HG03095 (cell line): ENCODE data around the gene ALPL.
"Not testable (repeated sequence)": the region's sequence is repeated elsewhere in the genome, so short reads cannot be mapped to it uniquely, and the experiment has no call there.

Experiments used
- ATAC-seq: cut with Tn5 transposase; IDR thresholded peaks from one replicate; pipeline ENCODE4 v1.9.1; 2021; ENCODE audit warnings: moderate library complexity; ENCODE audit not compliant: unreplicated experiment

Gene ALPL

DNA sequence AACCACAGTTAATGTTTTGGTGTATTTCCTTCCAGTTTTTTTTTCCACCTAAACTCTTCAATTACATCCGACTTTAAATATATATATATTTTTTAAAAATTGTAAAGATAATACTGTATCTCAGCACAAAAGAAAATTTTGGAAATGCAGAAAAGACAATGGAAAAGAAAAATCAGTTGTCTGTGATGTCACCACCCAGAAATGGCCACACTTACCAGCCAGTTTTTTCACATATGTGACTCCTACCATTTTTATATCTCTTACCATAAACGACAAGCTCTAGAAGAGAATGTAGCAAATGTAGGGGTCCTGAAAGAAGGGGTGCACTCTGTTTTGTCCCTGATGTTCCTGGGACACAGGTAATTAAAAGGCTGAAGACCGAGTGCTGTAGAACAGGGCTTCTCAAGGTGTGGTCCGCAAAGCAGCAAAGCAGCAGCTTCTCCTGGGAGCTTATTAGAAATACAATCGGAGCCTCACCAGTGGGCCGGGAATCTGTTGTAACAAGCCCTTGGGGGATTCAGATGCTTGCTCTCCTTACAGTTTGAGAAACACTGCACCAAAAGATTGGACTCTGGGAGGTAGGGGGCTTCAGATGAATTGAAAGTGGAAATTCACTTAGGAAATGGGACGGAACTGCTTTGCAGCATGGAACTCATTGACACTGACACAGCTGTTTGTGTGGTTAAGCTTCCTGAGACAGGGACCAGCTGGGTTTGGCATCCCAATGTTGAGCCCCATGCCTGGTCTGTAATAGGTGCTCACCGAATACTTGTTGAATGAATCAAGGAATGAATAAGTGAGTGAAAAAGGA lies 44.1 kb downstream of the ALPL start:
- ATAC-seq, result no peak

DNA sequence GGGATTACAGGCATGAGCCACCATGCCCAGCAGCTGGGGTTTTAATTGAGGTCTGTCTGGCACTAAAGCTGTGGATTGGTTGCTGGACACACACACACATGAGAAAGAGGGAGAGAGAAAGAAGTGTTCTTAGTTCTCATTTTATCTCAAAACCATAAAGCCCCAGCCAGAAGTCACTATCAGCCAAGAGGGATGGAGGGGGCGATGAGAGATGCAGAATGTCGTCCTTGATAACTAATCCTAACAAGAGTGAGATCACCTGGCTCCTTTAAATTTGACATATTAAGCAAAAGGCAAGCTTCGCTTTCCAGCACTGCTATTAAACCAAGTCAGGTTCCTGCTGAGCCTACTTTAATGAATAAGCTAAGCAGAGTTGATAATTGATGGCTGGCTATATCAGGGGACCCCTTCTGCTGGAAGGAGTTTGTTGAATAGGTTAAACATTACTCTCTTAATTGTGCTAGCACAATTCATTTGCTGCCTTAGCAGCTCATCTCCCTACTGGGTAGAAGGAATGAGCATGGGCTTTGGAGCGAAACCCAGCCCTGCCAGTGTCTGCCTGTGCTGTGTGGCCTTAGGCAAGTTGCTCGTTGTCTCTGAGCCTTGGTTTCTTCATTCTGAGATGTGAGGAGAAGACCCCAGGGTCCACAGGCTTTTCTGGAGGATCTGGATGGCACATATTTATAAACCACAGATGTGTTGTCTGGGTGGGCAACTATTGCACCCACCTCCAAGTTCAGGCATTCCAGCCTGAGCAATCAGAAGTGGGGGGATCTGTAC lies 50.8 kb downstream of the ALPL start:
- ATAC-seq, result no peak

DNA sequence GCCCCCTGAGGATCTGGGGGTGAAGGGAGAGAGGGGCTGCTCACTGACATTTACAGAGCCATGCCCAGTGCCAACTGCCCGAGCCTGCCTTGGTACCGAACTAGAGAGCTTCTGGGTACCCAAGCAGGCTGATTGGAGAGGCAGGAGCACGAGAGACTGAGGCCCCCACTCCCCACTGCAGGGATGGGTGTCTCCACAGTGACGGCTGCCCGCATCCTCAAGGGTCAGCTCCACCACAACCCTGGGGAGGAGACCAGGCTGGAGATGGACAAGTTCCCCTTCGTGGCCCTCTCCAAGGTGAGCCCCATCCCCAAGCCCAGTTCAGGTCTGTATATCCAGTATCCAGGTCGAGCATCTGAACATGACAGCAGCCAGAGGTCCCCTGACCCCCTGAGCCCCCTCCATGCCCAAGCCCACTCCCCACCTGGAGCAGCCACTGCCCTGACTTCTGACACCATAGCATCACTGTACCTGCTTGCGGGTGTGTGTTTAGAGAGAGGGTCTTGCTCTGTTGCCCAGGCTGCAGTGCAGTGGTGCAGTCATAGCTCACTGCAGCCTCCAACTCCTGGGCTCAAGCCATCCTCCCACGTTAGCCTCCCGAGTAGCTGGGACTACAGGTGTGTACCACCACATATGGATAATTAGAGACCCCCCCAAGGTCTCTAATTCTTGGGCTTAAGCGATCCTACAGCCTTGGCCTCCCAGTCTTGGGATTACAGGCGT lies 51.9 kb downstream of the ALPL start:
- ATAC-seq, result no peak

DNA sequence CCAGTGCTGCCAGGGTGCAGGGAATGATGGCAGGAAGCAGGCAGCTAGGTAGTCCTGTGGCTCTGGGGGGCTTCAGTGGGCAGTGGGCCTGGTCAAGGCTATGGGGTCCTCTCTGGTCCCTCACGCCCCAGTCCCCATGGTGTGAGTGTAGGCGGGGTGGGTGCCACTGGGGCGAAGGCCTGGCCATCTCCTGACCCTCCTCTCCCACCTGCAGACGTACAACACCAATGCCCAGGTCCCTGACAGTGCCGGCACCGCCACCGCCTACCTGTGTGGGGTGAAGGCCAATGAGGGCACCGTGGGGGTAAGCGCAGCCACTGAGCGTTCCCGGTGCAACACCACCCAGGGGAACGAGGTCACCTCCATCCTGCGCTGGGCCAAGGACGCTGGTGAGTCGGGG lies 53.7 kb downstream of the ALPL start:
- ATAC-seq, result no peak

DNA sequence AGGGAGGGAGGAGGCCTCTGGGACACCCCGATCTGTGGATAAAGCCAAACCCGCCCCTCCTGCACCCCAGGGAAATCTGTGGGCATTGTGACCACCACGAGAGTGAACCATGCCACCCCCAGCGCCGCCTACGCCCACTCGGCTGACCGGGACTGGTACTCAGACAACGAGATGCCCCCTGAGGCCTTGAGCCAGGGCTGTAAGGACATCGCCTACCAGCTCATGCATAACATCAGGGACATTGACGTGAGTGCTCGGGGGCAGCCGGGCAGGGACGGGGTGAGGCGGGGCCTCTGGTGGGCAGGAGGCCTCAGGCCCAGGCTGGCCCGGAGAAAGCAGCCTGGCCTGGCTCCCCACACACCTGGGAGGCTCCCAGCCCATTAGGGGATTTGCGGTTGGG lies 54.7 kb downstream of the ALPL start:
- ATAC-seq, result no peak

DNA sequence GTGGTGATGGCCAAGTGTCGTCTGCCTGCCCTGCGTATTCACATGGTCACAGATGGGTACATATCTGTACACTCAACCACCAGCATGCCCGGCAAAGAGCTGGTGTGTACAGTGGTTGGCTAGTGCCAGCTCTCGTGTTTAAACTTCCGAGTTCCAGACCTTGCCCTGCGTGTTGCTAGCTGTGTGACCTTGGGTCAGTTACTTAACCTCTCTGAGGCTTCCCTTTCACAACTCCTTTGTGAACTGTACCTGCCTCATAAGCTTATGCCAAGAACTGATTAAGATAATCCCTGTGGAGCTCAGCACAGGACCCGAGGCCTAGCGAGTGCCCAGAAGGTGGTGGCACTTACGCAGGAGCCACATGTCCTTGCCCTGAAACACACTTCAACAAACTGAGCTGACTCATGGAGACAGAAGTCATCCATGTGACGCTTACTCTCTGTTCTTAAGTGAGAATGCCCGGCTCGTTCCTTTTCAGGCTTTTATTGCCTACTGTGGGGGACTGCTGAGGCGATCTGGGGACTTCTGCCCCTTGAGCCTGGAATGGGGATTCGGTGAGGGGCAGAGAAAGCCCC lies 55.4 kb downstream of the ALPL start:
- no peak for ATAC-seq

DNA sequence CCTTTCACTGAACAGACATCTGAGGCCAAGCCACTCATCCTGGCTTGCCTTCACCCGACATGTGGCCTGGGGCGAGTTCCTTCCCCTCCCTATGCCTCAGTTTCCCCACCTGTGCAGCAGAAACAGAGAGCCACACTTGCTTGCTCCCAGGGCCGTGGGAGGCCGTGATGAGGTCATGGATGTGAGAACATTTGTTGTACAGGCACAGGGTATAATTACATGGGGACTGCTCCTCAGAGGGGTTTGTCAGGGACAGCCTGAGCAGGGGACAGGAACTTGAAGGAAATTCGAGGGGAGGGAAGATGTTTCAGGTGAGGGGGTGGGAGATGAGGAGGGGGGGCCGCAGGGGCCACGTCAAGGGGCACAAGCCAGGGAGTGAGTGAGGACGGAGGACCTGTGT lies 56.1 kb downstream of the ALPL start:
- no peak for ATAC-seq

DNA sequence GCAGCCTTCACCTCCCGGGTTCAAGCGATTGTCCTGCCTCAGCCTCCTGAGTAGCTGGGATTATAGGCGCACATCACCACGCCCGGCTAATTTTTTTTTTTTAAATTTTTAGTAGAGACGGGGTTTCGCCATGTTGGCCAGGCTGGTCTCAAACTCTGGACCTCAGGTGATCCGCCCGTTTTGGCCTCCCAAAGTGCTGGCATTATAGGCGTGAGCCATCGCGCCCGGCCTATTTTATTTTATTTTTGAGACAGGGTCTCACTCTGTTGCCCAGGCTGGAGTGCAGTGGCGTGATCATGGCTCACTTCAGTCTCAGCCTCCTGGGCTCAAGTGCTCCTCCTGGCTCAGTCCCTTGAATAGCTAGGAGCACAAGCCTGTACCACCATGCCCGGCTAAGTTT lies 57.1 kb downstream of the ALPL start:
- not testable (repeated sequence) for ATAC-seq

DNA sequence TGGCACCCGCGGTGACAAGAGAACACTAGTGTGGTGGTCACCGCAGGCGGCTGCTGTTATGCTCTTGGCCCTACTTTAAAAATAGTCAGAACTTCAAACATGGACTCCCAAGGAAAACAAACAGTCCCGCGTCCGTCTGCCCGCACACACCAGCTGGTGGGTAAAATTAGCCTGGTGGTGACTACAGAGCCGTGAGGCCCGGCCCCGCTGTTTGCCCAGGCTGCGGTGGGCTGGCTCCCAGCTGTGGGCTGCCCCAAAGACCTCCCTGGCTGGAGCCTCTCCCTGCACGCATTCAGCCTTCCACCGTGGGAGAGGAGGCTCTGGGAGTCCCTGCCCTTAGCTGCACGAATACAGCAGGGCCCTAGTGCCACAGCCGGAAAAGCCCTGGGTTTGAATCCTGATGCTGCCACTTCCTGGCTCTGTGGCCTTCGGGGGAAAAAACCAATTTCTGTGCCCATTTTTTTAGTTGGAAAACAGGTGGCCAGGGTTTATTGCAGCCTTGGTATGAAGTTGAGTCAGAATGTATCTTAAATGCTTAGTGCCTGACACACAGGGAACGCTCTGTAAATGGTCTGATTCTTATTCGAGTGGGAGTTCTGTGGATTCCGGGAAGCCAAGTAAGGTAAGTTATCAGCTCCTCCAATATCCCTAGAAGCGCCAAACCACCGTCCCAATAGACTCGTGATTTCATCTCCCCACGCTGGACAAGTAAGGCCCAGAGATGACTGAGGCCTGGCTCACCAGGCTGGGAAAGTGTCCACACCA lies 58.2 kb downstream of the ALPL start:
- no peak for ATAC-seq

DNA sequence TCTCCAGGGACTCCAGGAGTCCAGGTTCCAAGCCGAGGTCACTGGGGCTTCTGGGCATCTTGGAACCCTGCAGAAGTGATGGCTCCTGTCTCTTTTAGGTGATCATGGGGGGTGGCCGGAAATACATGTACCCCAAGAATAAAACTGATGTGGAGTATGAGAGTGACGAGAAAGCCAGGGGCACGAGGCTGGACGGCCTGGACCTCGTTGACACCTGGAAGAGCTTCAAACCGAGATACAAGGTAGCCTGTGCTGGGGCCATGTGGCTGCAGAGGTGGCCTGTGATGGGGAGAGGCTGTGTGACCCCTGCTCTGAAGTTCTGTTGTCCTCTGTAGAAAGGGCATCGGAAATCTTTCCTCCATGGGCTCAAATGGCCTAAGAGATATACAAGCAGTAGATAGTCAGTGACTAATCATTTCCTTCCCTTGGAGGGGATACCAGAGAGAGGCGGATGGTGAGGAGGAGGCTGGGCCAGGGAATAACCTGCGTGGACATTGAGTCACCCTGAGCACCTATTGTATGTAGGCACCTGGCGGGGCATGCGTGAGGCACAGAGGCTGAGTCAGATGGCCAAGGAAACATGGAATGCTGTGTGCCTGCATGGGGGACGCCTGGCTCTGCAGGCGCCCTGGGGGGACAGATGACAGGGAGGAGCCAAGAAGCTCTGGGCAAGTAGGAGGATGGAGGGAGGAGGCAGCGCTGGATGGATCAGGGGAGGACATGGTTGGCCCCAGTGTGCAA lies 59.0 kb downstream of the ALPL start:
- ATAC-seq, result no peak

DNA sequence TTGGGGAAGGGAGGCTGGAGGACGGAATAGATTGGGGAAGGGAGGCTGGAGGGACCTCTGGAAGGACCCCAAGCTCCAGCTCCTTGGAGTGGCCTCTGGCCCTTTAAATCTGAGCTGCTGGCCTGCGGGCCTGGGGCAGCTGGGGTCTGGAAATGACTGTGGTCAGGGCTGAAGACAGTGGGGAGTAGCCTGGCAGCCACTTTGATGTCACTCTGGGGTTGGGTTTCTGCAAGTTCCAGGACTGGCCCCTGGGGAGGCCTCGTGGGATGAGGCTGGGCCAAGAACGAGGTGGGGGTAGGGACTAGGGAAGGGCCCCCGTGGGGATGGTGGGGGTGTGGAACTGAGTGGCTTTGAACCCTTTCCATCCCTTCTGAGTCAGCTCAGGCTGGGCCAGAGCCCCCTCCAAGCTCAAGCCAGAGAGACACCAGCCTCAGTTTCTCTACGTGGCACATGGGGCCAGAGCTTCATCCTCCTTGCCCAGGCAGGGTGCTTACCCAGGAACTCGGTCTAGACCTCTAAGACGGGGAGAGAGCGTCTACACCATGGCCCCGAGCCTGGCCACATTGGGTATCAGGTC lies 59.7 kb downstream of the ALPL start:
- ATAC-seq, result no peak

DNA sequence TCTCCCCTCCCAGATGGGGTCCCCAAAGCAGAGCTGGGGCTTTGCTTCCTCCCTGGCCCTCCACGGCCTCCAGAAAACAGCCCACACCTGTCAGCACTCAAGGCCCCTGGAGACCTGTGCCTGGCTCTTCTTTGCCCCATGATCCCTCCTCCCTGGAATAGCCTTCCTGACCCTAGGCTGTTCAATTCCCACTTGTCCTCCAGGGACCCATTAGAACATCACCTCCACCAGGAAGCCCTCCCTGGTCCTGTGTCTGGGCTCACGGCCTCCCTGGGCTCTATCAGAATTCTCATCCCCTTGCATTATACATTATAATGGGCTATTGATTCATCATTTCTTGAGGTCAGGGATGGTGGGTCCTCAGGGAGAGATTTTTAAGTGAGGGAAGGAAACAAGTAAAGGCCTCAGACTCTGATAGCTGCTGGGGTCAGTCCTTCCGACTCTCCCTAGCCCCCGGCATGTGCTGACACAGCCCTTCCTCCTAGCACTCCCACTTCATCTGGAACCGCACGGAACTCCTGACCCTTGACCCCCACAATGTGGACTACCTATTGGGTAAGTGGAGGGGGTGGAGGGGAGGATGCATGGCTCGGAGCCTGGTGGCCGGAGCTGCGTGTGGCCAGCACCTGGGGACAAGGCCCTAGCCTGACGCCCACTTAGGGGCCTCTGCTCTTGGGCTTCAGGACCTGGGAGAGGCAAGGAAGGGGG lies 60.8 kb downstream of the ALPL start:
- no peak for ATAC-seq

DNA sequence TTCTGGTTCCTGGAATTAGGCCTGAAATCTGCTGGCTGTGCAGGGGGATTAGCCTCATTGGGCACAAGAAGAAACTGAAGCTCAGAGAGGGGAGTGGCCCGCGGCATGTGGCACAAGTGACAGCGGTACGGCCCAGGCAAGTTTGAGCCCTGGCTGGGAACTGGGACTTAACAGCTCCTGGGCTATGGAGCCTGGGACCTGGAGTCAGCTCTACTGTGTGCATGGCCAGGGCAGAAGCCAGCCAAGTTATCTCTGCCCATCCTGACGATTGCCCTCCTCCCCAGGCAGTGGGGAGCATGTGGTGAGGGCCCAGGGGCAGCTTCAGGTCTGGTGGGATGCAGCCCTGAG lies 61.3 kb downstream of the ALPL start:
- ATAC-seq, result no peak

DNA sequence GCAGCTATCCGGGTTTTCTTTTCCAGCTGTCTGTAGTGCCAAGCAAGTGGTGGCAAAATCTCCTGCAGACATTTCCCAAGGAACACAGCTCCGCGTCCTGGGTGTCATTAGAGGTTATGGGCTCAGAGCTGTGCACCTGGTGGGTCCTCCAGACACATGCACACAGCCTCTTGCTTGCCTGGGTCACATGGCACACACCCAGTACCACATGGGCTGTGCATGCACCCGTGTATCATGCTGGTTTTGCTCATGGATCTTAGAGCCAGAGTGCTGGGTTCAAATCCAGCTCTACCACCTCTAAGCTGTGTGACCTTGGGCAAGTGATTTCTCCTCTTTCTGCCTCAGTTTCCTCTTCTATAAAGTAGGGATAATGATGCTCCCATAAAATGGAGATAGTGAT lies 61.7 kb downstream of the ALPL start:
- no peak for ATAC-seq

DNA sequence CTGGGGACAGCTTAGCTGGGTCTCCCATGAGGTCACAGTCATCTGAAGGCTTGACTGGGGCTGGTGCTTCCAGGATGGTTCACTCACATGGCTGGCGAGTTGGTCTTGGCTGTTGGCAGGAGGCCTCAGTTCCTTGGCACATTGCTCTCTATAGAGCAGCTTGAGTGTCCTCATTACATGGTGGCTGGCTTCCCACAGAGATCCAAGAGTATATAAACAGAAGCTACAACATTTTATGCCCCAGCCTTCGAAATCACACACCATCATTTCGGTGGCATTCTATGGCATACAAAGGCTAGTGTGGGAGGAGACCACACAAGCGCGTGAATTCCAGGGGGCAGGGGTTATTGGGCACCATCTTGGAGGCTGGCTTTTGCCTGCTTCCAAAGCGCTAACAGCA lies 63.0 kb downstream of the ALPL start:
- ATAC-seq, result no peak

DNA sequence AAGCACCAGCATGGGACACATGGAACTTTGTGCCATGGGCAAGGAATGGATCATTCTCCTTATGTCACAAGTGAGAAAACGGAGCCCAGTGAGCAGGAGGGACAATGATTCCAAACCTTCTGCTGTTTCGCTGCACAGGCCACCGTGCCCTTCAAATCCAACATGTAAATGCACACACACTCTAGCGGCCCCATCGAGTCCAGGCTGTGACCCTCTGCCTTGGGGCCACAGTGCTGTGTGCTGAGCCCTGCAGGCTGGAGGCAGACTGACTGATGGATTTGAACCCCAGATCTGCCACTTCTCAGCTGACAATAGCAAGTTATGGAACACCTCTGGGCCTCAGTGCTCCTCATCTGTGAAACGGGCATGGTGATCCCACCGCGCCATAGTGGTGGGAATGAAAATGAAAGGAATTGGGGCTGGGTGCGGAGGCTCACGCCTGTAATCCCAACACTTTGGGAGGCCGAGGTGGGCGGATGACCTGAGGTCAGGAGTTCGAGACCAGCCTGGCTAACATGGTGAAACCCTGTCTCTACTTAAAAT lies 63.6 kb downstream of the ALPL start:
- no peak for ATAC-seq

DNA sequence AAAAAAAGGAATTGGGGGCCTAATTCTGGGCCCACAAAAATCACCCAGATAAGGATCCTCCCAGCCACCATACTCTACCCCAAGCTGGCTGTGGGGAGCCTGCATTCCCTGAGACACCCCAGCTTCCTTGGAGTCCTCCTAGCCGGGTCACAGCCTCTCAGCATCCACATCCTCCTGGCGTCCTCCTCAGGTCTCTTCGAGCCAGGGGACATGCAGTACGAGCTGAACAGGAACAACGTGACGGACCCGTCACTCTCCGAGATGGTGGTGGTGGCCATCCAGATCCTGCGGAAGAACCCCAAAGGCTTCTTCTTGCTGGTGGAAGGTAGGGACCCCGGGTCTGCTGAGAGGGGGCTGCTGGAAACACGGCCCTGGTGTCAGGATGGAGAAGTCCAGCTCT lies 64.3 kb downstream of the ALPL start:
- ATAC-seq, result no peak

DNA sequence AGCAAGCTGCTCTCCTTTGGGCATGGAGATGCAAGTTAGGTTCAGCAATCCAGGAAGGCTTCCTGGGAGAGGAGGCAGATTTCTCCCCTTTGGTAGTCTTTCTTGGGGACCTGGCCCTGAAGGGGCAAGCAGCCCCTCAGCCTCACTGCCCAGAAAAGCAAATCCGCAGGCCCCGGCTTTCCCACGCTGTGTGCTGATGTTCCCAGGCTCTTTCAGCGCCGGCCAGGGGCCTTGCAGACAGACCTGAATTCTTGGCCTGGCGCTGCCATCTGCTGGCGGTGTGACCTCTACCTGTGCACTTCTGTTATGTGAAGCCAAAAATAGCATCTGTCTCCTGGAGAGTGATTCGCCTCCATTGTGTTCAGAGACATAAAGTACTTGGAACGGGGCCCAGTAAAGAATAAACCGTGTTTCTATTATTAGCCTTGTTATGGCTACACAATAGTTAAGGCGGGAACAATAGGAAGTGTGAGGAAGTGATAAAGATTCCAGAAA lies 64.8 kb downstream of the ALPL start:
- ATAC-seq, result no peak
